GM19193 (cell line): ENCODE data around the gene KCNJ18.
"Not testable (repeated sequence)": the region's sequence is repeated elsewhere in the genome, so short reads cannot be mapped to it uniquely, and the experiment has no call there.

Source experiments
- POLR2A ChIP-seq: IDR thresholded peaks from 4 replicates; pipeline ENCODE4 v1.6.1; 2011; ENCODE audit not compliant: insufficient read depth, insufficient read length; ENCODE audit errors: extremely low read depth

Gene KCNJ18

GRCh38 chr17:21691883-21692703 lies at the start of gene KCNJ18:
KCNJ18 (plus strand) TSS chr17:21692523; CDS start chr17:21702787, 10,264 bp downstream.
- not testable (repeated sequence) for TF ChIP-seq POLR2A

GRCh38 chr17:21674242-21674731 lies 18.0 kb upstream of the KCNJ18 start:
- TF ChIP-seq POLR2A: no peak

GRCh38 chr17:21676281-21677111 lies 15.8 kb upstream of the KCNJ18 start:
- TF ChIP-seq POLR2A: no peak

GRCh38 chr17:21677126-21677910 lies 15.0 kb upstream of the KCNJ18 start:
- TF ChIP-seq POLR2A: no peak

GRCh38 chr17:21677911-21678310 lies 14.4 kb upstream of the KCNJ18 start:
- TF ChIP-seq POLR2A: no peak

GRCh38 chr17:21678393-21679081 lies 13.8 kb upstream of the KCNJ18 start:
- no peak for TF ChIP-seq POLR2A

GRCh38 chr17:21679256-21680146 lies 12.8 kb upstream of the KCNJ18 start:
- no peak for TF ChIP-seq POLR2A

GRCh38 chr17:21680366-21680765 lies 12.0 kb upstream of the KCNJ18 start:
- no peak for TF ChIP-seq POLR2A

- TF ChIP-seq POLR2A: no peak
Measured at GRCh38 chr17:21686165-21687015, 5.9 kb upstream of the KCNJ18 start.

GRCh38 chr17:21687136-21687953 lies 5.0 kb upstream of the KCNJ18 start:
- TF ChIP-seq POLR2A: no peak

GRCh38 chr17:21688293-21688949 lies 3.9 kb upstream of the KCNJ18 start:
- TF ChIP-seq POLR2A: no peak

- no peak for TF ChIP-seq POLR2A
Measured at GRCh38 chr17:21689604-21690003, 2.7 kb upstream of the KCNJ18 start.
